Uterus (tissue), 4 donors: ENCODE measurements around the gene CDKN2AIP. TPM values are rescaled to one million over a fixed set of nuclear protein-coding genes. Genes with fewer than 3 reads are reported as not detected.
A peak's percentile ranks its signal among the peaks of the same experiment; 100 is the strongest.

Experiments used
- DNase-seq, 2 donors: peaks; one replicate each; pipeline ENCODE4 v3.0.0-alpha.2; 2019 to 2020
- H3K27ac ChIP-seq, 2 donors: fragments of 200-600 bp; sonication (generic); 1 replicate in 1 of 2; 2 replicates in 1 of 2; pipeline ENCODE4 v1.5.1; 2016 to 2018
- H3K27me3 ChIP-seq, 2 donors: fragments of 200-600 bp; sonication (generic); one replicate each; pipeline ENCODE4 v1.5.1; 2018 to 2019; ENCODE audit warnings: control low read depth in 1 of 2
- H3K36me3 ChIP-seq, 2 donors: fragments of 200-600 bp; sonication (generic); one replicate each; pipeline ENCODE4 v1.5.1; 2019; ENCODE audit warnings: control low read depth in 1 of 2
- H3K4me1 ChIP-seq, 2 donors: fragments of 200-600 bp; sonication (generic); one replicate each; pipeline ENCODE4 v1.5.1; 2018 to 2019; ENCODE audit warnings: control low read depth in 1 of 2
- H3K4me3 ChIP-seq, 2 donors: fragments of 200-600 bp; sonication (generic); 1 replicate in 1 of 2; 2 replicates in 1 of 2; pipeline ENCODE4 v1.5.1; 2018 to 2019; ENCODE audit warnings: mild to moderate bottlenecking in 1 of 2
- H3K9me3 ChIP-seq, 2 donors: fragments of 200-600 bp; sonication (generic); one replicate each; pipeline ENCODE4 v1.5.1; 2019; ENCODE audit warnings: control low read depth in 1 of 2
- CTCF ChIP-seq, 4 experiments: fragments of 200-600 bp in 2 of 4; fragments of 450-650 bp in 2 of 4; sonication (generic) in 2 of 4; IDR thresholded peaks; one replicate each; pipeline ENCODE4 v1.5.1; 2016 to 2019; ENCODE audit warnings: antibody characterized with exemption in 4 of 4, mild to moderate bottlenecking in 2 of 4, moderate library complexity in 1 of 4
- POLR2A ChIP-seq, 2 donors: fragments of 450-650 bp; IDR thresholded peaks; one replicate each; pipeline ENCODE4 v1.6.1; 2016; ENCODE audit warnings: antibody characterized with exemption in 2 of 2, mild to moderate bottlenecking in 1 of 2, moderate library complexity in 1 of 2
- intact Hi-C: fragments of 100-400 bp; cut with DNase I; formaldehyde crosslinking; loops from one replicate; pipeline ENCODE4 v1.15.1; 2023; ENCODE audit warnings: low total_unique reads
- total RNA-seq, 4 donors: library from RNA; depleted of rRNA in 3 of 4; stranded (reverse); fragments of >200 nt in 3 of 4; gene quantifications; one replicate each; pipeline versions ENCODE4 v1.1.0 to v1.2.4, GENCODE V29; 2014 to 2023
- donor health status: DM: yes; HTN: yes; CAD: no.

The CDKN2AIP gene
- total RNA-seq, 4 donors from 2014 or later = 18.5 to 37.1 (median 23.9) TPM

DNA sequence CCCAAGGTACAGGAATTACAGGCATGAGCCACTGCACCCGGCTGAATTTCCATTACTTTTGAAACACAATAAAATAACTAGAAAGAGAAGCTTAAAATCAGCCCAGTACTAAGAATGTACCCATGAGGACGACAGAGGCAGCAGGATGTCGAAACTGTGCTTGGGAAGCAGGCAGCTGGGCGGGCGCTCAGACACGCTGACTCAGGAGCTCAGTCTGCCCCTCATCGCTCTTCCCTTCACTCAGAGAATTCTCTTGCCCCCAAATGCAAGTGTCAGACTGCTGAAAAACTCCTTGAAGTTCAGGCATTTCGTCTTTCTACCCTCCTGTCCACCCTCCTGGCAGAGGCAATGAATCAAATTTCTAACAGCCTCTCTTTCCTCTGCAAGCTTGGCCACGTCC, 41.0 kb upstream of the CDKN2AIP start:
- Histone ChIP-seq H3K4me3 (no peak overlapping the region), H3K27me3 (no peaks in the 10 kb centered on the region), H3K4me1 (no peaks in the 10 kb centered on the region), H3K27ac (no peak overlapping the region), H3K9me3 (no peaks in the 10 kb centered on the region), H3K36me3 (no peaks in the 10 kb centered on the region)
- no peak for DNase-seq
- intact Hi-C loops = no loop called here
- TF ChIP-seq CTCF (IDR thresholded peaks at IDR 0.05) = no peak
- TF ChIP-seq POLR2A (IDR thresholded peaks at IDR 0.05) = no peak

DNA sequence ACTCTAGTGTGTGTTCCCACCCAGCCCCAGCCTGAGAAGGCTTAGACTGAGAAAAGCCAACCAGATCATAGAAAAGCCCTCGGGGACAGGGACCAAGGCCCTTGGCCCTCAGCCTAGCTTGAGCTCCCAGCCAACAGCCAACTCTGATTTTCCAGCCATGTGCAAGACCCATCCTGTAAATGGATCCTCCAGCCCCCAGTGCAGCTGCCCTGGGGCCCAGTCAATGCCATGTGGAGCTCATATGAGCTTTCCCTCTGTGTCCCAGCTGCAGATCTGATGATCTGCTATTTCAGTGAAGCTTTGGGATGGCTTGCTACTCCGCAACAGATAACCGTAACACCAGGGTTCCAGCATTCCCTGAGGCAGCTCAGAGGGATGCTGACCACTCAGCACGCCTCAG, 40.5 kb upstream of the CDKN2AIP start:
- Histone ChIP-seq H3K27ac (no peak overlapping the region), H3K27me3 (no peaks in the 10 kb centered on the region), H3K4me1 (no peaks in the 10 kb centered on the region), H3K4me3 (no peak overlapping the region), H3K36me3 (no peaks in the 10 kb centered on the region), H3K9me3 (no peaks in the 10 kb centered on the region)
- no peak for DNase-seq
- intact Hi-C loops = no loop called here
- no peak for TF ChIP-seq POLR2A (IDR thresholded peaks at IDR 0.05)
- no peak for TF ChIP-seq CTCF (IDR thresholded peaks at IDR 0.05)

GRCh38 chr4:183405303-183405702, 39.1 kb upstream of the CDKN2AIP start:
- no peak for TF ChIP-seq CTCF (IDR thresholded peaks at IDR 0.05)
- Histone ChIP-seq H3K9me3 (no peaks in the 10 kb centered on the region), H3K4me1 (no peaks in the 10 kb centered on the region), H3K27ac (no peak overlapping the region), H3K4me3 (no peak overlapping the region), H3K36me3 (no peaks in the 10 kb centered on the region), H3K27me3 (no peaks in the 10 kb centered on the region)
- intact Hi-C loops = no loop called here
- DNase-seq = no peak

DNA sequence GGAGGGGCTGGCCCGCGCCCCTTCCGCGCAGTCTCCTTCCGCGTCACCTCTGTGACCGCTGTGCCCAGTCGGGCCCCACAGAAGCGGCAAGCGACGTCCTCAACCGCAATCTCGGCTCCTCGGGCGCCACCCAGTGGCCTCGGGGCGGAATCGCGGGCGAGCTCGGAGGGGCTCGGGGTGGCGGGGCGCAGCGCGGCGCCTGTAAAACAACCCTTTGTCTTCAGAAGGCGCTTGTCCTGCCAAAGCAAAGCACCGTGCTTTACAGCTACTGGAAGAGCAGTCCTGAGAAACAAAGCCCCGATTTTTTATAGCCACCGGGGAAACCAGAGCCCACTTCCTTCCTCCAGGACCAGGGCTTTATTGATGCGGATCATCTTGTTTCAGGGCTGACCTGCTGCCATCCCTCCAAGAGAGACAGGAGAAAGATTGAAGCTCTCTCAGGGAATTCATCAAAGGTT, 37.3 kb upstream of the CDKN2AIP start:
- Histone ChIP-seq H3K27me3 (no peaks in the 10 kb centered on the region), H3K27ac (peak overlapping the region; percentile 56 to 79), H3K4me1 (no peaks in the 10 kb centered on the region), H3K36me3 (no peaks in the 10 kb centered on the region), H3K9me3 (no peaks in the 10 kb centered on the region), H3K4me3 (peak overlapping the region; percentile 32 to 41)
- TF ChIP-seq CTCF (IDR thresholded peaks at IDR 0.05) = peak; percentile 84 to 96 (median 90)
- TF ChIP-seq POLR2A (IDR thresholded peaks at IDR 0.05) = no peak
- intact Hi-C loops = no loop called here
- DNase-seq = peak; percentile 69 to 84

DNA sequence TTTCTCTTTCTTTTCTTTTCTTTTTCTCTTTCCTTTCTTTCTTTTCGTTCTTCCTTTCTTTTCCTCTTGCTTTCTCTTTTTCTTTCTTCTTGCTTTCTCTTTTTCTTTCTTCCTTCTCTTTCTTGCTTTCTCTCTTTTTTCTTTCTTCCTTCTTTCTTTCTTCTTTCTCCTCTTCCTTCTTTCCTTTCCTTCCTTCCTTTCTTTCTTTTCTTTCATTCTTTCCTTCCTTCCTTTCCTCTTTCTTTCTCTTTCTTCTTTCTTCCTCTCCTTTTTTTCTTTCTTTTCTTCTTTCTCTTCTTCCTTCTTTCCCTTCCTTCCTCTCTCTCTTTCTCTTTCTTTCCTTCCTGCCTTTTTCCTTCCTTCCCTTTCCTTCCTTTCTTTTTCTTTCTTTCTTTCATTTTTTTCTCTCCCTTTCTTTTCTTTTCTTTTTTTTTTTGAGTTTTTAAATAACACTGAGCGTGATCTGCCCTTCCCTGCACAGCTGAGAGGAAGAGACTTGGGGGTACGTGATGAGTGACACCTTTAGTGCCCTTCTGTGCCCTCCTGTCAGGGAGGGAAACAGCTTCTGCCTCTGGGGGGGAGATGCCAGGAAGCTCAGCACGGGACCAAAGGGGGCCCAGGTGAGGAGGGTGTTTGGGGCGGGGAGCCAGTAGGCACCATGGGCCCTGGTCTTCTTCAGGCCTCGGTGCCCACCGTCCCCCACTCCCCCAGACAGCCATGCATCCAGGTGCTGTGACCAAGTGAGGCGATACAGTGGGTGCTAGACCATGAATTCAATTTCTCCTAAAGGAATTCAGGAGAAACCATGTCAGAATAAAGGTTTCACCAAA, 36.6 kb upstream of the CDKN2AIP start:
- intact Hi-C loops = no loop called here
- H3K27me3 ChIP-seq = no peaks in the 10 kb centered on the region
- H3K4me3 ChIP-seq = peak overlapping the region; percentile 32 to 41
- no peaks in the 10 kb centered on the region for H3K4me1 ChIP-seq
- no peak for TF ChIP-seq POLR2A (IDR thresholded peaks at IDR 0.05)
- no peak for TF ChIP-seq CTCF (IDR thresholded peaks at IDR 0.05)
- H3K36me3 ChIP-seq = no peaks in the 10 kb centered on the region
- no peaks in the 10 kb centered on the region for H3K9me3 ChIP-seq
- H3K27ac ChIP-seq = peak overlapping the region; percentile 56 to 79
- DNase-seq = no peak
